ENCODE results near the gene HEPACAM2.

Gene HEPACAM2

DNA sequence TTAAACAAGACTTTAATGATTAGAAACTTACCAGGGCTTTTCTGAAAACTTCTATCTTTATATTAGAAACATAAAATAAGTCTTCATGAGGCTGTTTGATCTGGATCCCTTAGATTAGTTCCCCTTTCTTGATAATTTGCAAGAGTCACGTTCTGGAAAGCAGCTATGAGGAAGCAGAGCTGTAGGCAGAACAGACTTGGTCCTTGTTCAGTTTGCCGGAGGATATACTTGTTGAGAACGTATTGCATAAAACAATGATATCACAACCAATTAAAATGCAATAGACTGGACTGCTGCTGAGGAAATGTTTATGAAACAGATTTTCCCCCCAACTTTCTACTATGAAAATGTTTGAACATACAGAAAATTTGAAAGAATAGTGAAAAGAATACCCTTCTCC, 80.9 kb downstream of the HEPACAM2 start:
- intact Hi-C loops (cut with DNase I; ENCODE audit: low total_unique reads) = no loop called here
- Histone ChIP-seq H3K4me3 (no peak overlapping the region), H3K4me1 (peaks cover 0 to 14% (median 7%) of the 10 kb centered on the region in 4 donors), H3K36me3 (peaks cover 46 to 49% (median 48%) of the 10 kb centered on the region in 3 donors), H3K9me3 (peaks cover 0 to under 1% (median 0%) of the 10 kb centered on the region in 3 donors), H3K27ac (no peak overlapping the region), H3K27me3 (no peaks in the 10 kb centered on the region)
- TF ChIP-seq, protein P1, sequence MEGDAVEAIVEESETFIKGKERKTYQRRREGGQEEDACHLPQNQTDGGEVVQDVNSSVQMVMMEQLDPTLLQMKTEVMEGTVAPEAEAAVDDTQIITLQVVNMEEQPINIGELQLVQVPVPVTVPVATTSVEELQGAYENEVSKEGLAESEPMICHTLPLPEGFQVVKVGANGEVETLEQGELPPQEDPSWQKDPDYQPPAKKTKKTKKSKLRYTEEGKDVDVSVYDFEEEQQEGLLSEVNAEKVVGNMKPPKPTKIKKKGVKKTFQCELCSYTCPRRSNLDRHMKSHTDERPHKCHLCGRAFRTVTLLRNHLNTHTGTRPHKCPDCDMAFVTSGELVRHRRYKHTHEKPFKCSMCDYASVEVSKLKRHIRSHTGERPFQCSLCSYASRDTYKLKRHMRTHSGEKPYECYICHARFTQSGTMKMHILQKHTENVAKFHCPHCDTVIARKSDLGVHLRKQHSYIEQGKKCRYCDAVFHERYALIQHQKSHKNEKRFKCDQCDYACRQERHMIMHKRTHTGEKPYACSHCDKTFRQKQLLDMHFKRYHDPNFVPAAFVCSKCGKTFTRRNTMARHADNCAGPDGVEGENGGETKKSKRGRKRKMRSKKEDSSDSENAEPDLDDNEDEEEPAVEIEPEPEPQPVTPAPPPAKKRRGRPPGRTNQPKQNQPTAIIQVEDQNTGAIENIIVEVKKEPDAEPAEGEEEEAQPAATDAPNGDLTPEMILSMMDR (IDR thresholded peaks at IDR 0.05) = no peak
- DNase-seq = no peak

DNA sequence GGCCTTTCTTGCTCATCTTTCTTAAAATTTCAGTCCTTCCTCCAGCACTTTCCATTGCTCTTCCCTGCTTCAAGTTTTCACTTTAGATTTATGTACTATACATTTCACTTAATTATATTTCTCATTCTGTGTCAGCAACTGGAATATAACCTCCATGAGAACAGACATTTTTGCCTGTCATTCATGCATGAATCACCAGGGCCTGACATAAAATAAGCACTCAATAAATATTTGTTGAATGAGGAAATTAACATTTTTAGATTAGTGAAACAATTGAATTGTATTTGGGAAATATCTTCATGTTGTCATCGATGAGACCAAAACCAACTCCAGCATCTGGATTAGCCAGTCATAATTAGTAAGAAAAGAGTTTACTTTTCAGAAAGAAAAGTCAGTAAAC, 84.1 kb downstream of the HEPACAM2 start:
- peaks cover 0 to 14% (median 4%) of the 10 kb centered on the region in 4 donors for H3K4me1 ChIP-seq
- H3K4me3 ChIP-seq = no peak overlapping the region
- H3K27me3 ChIP-seq = no peaks in the 10 kb centered on the region
- peaks cover 0 to 30% (median 11%) of the 10 kb centered on the region in 3 donors for H3K9me3 ChIP-seq
- intact Hi-C loops (cut with DNase I; ENCODE audit: low total_unique reads) = no loop called here
- H3K27ac ChIP-seq = no peak overlapping the region
- TF ChIP-seq, protein P1 (IDR thresholded peaks at IDR 0.05) = no peak
- no peak for DNase-seq
- peaks cover 79 to 82% (median 81%) of the 10 kb centered on the region in 3 donors for H3K36me3 ChIP-seq

DNA sequence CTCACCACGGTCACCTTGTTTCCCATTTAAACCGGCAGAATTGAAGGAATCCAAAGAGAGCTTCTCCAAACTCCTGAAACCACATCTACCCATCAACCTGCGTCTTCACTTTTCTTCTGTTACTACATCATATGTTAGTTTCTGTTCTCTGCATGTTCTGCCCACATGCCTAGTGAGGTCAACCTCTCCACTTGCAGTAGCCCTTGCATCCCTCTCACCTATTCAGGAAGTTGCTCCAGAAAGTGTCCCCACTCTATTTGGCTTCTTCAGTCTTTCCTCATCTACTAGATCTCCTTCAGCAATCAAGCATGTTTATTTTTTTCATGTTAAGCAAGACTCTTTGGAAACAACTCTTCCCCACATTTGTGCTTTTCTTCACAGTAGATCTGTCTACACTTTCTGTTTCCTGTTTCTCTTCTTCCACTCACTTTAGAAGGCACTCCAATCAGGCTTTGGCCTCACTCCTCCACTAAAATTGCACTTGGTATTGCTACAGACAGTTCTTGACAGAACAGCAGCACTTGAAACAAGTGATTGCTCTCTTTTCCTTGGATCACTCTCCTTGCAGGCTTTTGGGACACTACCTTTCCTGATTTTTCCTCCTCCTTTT, 85.6 kb downstream of the HEPACAM2 start:
- Histone ChIP-seq H3K27ac (no peak overlapping the region), H3K4me1 (peaks cover 0 to 2% (median 0%) of the 10 kb centered on the region in 4 donors), H3K9me3 (peaks cover 0 to 45% (median 24%) of the 10 kb centered on the region in 3 donors), H3K4me3 (no peak overlapping the region), H3K27me3 (no peaks in the 10 kb centered on the region), H3K36me3 (peaks cover 93 to 96% (median 95%) of the 10 kb centered on the region in 3 donors)
- TF ChIP-seq, protein P1 (IDR thresholded peaks at IDR 0.05) = no peak
- DNase-seq = no peak
- intact Hi-C loops (cut with DNase I; ENCODE audit: low total_unique reads) = no loop called here

DNA sequence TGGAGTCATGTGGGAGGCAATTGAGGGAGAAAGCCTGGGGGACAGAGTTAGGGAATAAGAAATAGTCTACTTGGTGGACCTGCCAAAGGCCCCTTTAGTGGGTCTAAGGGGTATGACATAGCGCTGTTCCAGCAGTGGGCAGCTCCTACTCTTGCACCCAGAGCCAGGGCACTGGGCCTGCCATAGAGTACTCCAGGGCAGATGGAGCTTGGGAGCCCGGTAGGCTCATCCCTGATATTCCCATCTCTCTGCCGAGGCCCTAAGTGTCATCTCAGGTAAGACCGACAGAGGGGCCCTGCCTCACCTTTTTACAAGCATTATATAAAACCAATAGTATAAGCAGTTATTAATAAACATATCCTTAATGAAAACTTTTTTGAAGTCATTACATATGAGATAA, 87.7 kb downstream of the HEPACAM2 start:
- TF ChIP-seq, protein P1 (IDR thresholded peaks at IDR 0.05) = no peak
- H3K27ac ChIP-seq = no peak overlapping the region
- H3K4me3 ChIP-seq = no peak overlapping the region
- intact Hi-C loops (cut with DNase I; ENCODE audit: low total_unique reads) = no loop called here
- no peak for DNase-seq
- H3K36me3 ChIP-seq = peaks cover 88 to 97% (median 92%) of the 10 kb centered on the region in 3 donors
- no peaks in the 10 kb centered on the region for H3K27me3 ChIP-seq
- H3K4me1 ChIP-seq = no peaks in the 10 kb centered on the region
- peaks cover 0 to 66% (median 36%) of the 10 kb centered on the region in 3 donors for H3K9me3 ChIP-seq
